GM19043 (cell line): ENCODE data around the gene SBF2.
"Not testable (repeated sequence)": the region's sequence is repeated elsewhere in the genome, so short reads cannot be mapped to it uniquely, and the experiment has no call there.

Source experiments
- ATAC-seq: cut with Tn5 transposase; IDR thresholded peaks from one replicate; pipeline ENCODE4 v1.9.1; 2021; ENCODE audit warnings: low read depth; ENCODE audit not compliant: unreplicated experiment

The SBF2 gene

GRCh38 chr11:10208131-10208575, 85.9 kb downstream of the SBF2 start:
- ATAC-seq: no peak

GRCh38 chr11:10205928-10206327, 88.1 kb downstream of the SBF2 start:
- ATAC-seq: no peak

- no peak for ATAC-seq
Observed at GRCh38 chr11:10204021-10204420, 90.0 kb downstream of the SBF2 start.

GRCh38 chr11:10201343-10201742, 92.7 kb downstream of the SBF2 start:
- no peak for ATAC-seq

GRCh38 chr11:10197091-10197490, 96.9 kb downstream of the SBF2 start:
- ATAC-seq: no peak

- no peak for ATAC-seq
Observed at GRCh38 chr11:10192036-10192435, 102.0 kb downstream of the SBF2 start.

- no peak for ATAC-seq
Observed at GRCh38 chr11:10181811-10182210, 112.2 kb downstream of the SBF2 start.

GRCh38 chr11:10164621-10165020, 129.4 kb downstream of the SBF2 start:
- no peak for ATAC-seq

- ATAC-seq: no peak
Observed at GRCh38 chr11:10162222-10162621, 131.8 kb downstream of the SBF2 start.

- ATAC-seq: no peak
Observed at GRCh38 chr11:10160350-10160749, 133.7 kb downstream of the SBF2 start.

GRCh38 chr11:10158461-10158860, 135.6 kb downstream of the SBF2 start:
- ATAC-seq: no peak

GRCh38 chr11:10155793-10156490, 138.1 kb downstream of the SBF2 start:
- ATAC-seq: no peak

GRCh38 chr11:10150800-10151199, 143.2 kb downstream of the SBF2 start:
- ATAC-seq: no peak

- ATAC-seq: no peak
Observed at GRCh38 chr11:10149553-10149952, 144.5 kb downstream of the SBF2 start.

GRCh38 chr11:10147195-10147594, 146.8 kb downstream of the SBF2 start:
- ATAC-seq: no peak

- no peak for ATAC-seq
Observed at GRCh38 chr11:10144954-10145353, 149.1 kb downstream of the SBF2 start.

GRCh38 chr11:10139656-10140055, 154.4 kb downstream of the SBF2 start:
- no peak for ATAC-seq

GRCh38 chr11:10139143-10139542, 154.9 kb downstream of the SBF2 start:
- ATAC-seq: no peak

GRCh38 chr11:10134975-10135481, 159.0 kb downstream of the SBF2 start:
- ATAC-seq: no peak

- ATAC-seq: not testable (repeated sequence)
Observed at GRCh38 chr11:10134226-10134625, 159.8 kb downstream of the SBF2 start.

GRCh38 chr11:10133251-10133650, 160.8 kb downstream of the SBF2 start:
- not testable (repeated sequence) for ATAC-seq

GRCh38 chr11:10130875-10131274, 163.1 kb downstream of the SBF2 start:
- ATAC-seq: no peak
